Kidney (tissue), 14 donors: ENCODE results near the gene ERAP2. TPM values are rescaled to one million over a fixed set of nuclear protein-coding genes. Genes with fewer than 3 reads are reported as not detected.

Experiments
- DNase-seq, 5 donors: peaks; one replicate each; pipeline ENCODE4 v3.0.0-alpha.2; 2013 to 2020
- FAIRE-seq: peaks from 2 replicates; lab custom pipeline; 2012; peaks lifted over from hg19 to GRCh38; lab: Jason Lieb, UNC
- H3K27ac ChIP-seq, 2 donors: one replicate each; pipeline ENCODE4 v1.7.0; 2013; ENCODE audit warnings: low read depth in 2 of 2, low read length in 2 of 2, inconsistent platforms in 1 of 2
- H3K27me3 ChIP-seq: one replicate; pipeline ENCODE4 v1.7.1; 2013; ENCODE audit warnings: low read length, inconsistent platforms; ENCODE audit not compliant: control insufficient read depth, insufficient read depth
- H3K36me3 ChIP-seq, 3 donors: one replicate each; pipeline versions ENCODE4 v1.7.0 to v1.7.1; 2013; ENCODE audit warnings: low read length in 3 of 3, control low read depth in 1 of 3, inconsistent platforms in 1 of 3; ENCODE audit not compliant: insufficient read depth in 3 of 3, control insufficient read depth in 2 of 3
- H3K4me1 ChIP-seq, 3 donors: one replicate each; pipeline versions ENCODE4 v1.7.0 to v1.7.1; 2013; ENCODE audit warnings: low read length in 3 of 3, inconsistent platforms in 1 of 3, low read depth in 1 of 3; ENCODE audit not compliant: control insufficient read depth in 2 of 3, insufficient read depth in 2 of 3
- H3K4me3 ChIP-seq, 3 donors: one replicate each; pipeline versions ENCODE4 v1.7.0 to v1.8.1; 2013; ENCODE audit warnings: low read length in 3 of 3, control low read depth in 1 of 3, inconsistent platforms in 1 of 3
- H3K9ac ChIP-seq, 3 donors: one replicate each; pipeline versions ENCODE4 v1.7.0 to v1.7.1; 2013; ENCODE audit warnings: low read length in 3 of 3, control low read depth in 1 of 3, inconsistent platforms in 1 of 3
- H3K9me3 ChIP-seq, 3 donors: one replicate each; pipeline versions ENCODE4 v1.7.0 to v1.7.1; 2013; ENCODE audit warnings: low read length in 3 of 3, control low read depth in 1 of 3, inconsistent platforms in 1 of 3; ENCODE audit not compliant: control insufficient read depth in 2 of 3, insufficient read depth in 1 of 3
- CTCF ChIP-seq: IDR thresholded peaks from 3 replicates; pipeline ENCODE4 v1.5.1; 2012; ENCODE audit warnings: mild to moderate bottlenecking, moderate library complexity, borderline replicate concordance; ENCODE audit not compliant: insufficient read depth; ENCODE audit errors: extremely low read depth
- intact Hi-C: fragments of 100-400 bp; cut with DNase I; formaldehyde crosslinking; loops from one replicate; pipeline ENCODE4 v1.11.1; 2022
- polyA plus RNA-seq: library from polyadenylated mRNA; stranded (reverse); fragments of 350-450 nt; fragmentation: Illumina TruSeq; extraction: RNeasy Lipid Tissue Mini Kit (QIAGEN cat#74804); gene quantifications from one replicate; pipeline ENCODE4 v1.2.3, GENCODE V29; 2014; ENCODE audit warnings: low read depth, low replicate concordance; ENCODE audit not compliant: insufficient read depth
- total RNA-seq: library from RNA; stranded (reverse); fragmentation: NEBNext Ultra II Directional; extraction: Animal tissue kit (Norgen Biotek cat#: 25700); gene quantifications from one replicate; pipeline ENCODE4 v1.2.1, GENCODE V29; 2021
- donor health status: control.
- donor health status: control.
- donor health status: control.
- donor health status: control.
- donor health status: control.
- donor health status: DM: yes; HTN: yes; CAD: no.
- donor health status: Normal renal cell carcinoma (clear cell type).

The ERAP2 gene
- total and polyA plus RNA-seq, 2 donors from 2014 or later: 8.2 to 13.8 TPM

- peaks cover 3 to 8% (median 6%) of the 10 kb centered on the region in 3 donors for H3K4me1 ChIP-seq
Observed at GRCh38 chr5:96941140-96941539, 64.8 kb downstream of the ERAP2 start.

GRCh38 chr5:96942078-96942477, 65.8 kb downstream of the ERAP2 start:
- no peak for FAIRE-seq
- Histone ChIP-seq H3K4me3 (no peak overlapping the region), H3K4me1 (peaks cover under 1 to 13% (median 6%) of the 10 kb centered on the region in 3 donors), H3K27me3 (no peaks in the 10 kb centered on the region), H3K9me3 (no peaks in the 10 kb centered on the region), H3K9ac (no peak overlapping the region), H3K36me3 (no peaks in the 10 kb centered on the region), H3K27ac (no peak overlapping the region)
- intact Hi-C loops: no loop called here
- DNase-seq: no peak
- TF ChIP-seq CTCF: no peak

More at GRCh38 chr5:96941140-96941539, 64.8 kb downstream of the ERAP2 start:
- no peaks in the 10 kb centered on the region for H3K9me3 ChIP-seq
- DNase-seq (no peak), FAIRE-seq (no peak)
- intact Hi-C loops: no loop called here
- no peaks in the 10 kb centered on the region for H3K27me3 ChIP-seq
- no peaks in the 10 kb centered on the region for H3K36me3 ChIP-seq
- H3K9ac ChIP-seq: no peak overlapping the region
- H3K27ac ChIP-seq: no peak overlapping the region
- no peak overlapping the region for H3K4me3 ChIP-seq
- TF ChIP-seq CTCF: no peak

GRCh38 chr5:96942911-96943310, 66.6 kb downstream of the ERAP2 start:
- Histone ChIP-seq H3K27ac (no peak overlapping the region), H3K36me3 (no peaks in the 10 kb centered on the region), H3K4me1 (peaks cover 0 to 8% (median 3%) of the 10 kb centered on the region in 3 donors), H3K4me3 (no peak overlapping the region), H3K27me3 (no peaks in the 10 kb centered on the region), H3K9ac (no peak overlapping the region), H3K9me3 (no peaks in the 10 kb centered on the region)
- FAIRE-seq (no peak), DNase-seq (no peak)
- intact Hi-C loops: no loop called here
- no peak for TF ChIP-seq CTCF

GRCh38 chr5:96943799-96944198, 67.5 kb downstream of the ERAP2 start:
- intact Hi-C loops: no loop called here
- Histone ChIP-seq H3K27me3 (no peaks in the 10 kb centered on the region), H3K4me1 (peaks cover 0 to 8% (median 0%) of the 10 kb centered on the region in 3 donors), H3K4me3 (no peak overlapping the region), H3K9ac (no peak overlapping the region), H3K9me3 (no peaks in the 10 kb centered on the region), H3K27ac (no peak overlapping the region), H3K36me3 (no peaks in the 10 kb centered on the region)
- FAIRE-seq (no peak), DNase-seq (no peak)
- no peak for TF ChIP-seq CTCF
